Thoracic aorta (tissue), 2 donors: ENCODE results near the gene ADSS1. TPM values are rescaled to one million over a fixed set of nuclear protein-coding genes. Genes with fewer than 3 reads are reported as not detected.

Experiments
- ATAC-seq: fragments of 150-250 bp; one replicate; pipeline ENCODE4 v1.8.0; 2017; ENCODE audit warnings: low read depth; ENCODE audit not compliant: insufficient number of reproducible peaks, low FRiP score
- DNase-seq: peaks from one replicate; pipeline ENCODE4 v3.0.0-alpha.2; 2020; ENCODE audit warnings: low spot score
- H3K27ac ChIP-seq, 2 donors: fragments of 200-600 bp; sonication (generic); 1 replicate in 1 of 2; 2 replicates in 1 of 2; pipeline ENCODE4 v1.5.1; 2016; ENCODE audit warnings: mild to moderate bottlenecking in 2 of 2, moderate library complexity in 2 of 2
- H3K27me3 ChIP-seq: fragments of 200-600 bp; sonication (generic); replicated peaks from 2 replicates; pipeline ENCODE4 v1.6.0; 2016; ENCODE audit warnings: mild to moderate bottlenecking; ENCODE audit not compliant: insufficient read depth
- H3K36me3 ChIP-seq: fragments of 200-600 bp; sonication (generic); one replicate; pipeline ENCODE4 v1.5.1; 2016
- H3K4me1 ChIP-seq, 2 donors: fragments of 200-600 bp; sonication (generic); 1 replicate in 1 of 2; 2 replicates in 1 of 2; pipeline versions ENCODE4 v1.5.1 to v1.6.0; 2016; ENCODE audit warnings: low read depth in 2 of 2, mild to moderate bottlenecking in 1 of 2; ENCODE audit not compliant: control insufficient read depth in 1 of 2
- H3K4me3 ChIP-seq: fragments of 200-600 bp; sonication (generic); 2 replicates; pipeline ENCODE4 v1.5.1; 2016; ENCODE audit warnings: mild to moderate bottlenecking
- H3K9me3 ChIP-seq: fragments of 200-600 bp; sonication (generic); 2 replicates; pipeline ENCODE4 v1.5.1; 2016
- CTCF ChIP-seq: fragments of 200-600 bp; sonication (generic); IDR thresholded peaks from one replicate; pipeline ENCODE4 v1.5.1; 2019; ENCODE audit warnings: antibody characterized with exemption
- total RNA-seq, 2 donors: library from RNA; depleted of rRNA; stranded (reverse); fragments of >200 nt; gene quantifications; one replicate each; pipeline versions ENCODE4 v1.1.0 to v1.2.3, GENCODE V29; 2016

Gene ADSS1
- total RNA-seq, 2 donors from 2014 or later, result 30.8 to 87.3 TPM

- ATAC-seq, result no peak
- H3K36me3 ChIP-seq, result peaks cover 49% of the 10 kb centered on the region
- no peak for DNase-seq
- H3K27ac ChIP-seq, result no peak overlapping the region
- TF ChIP-seq CTCF, result no peak
- no peaks in the 10 kb centered on the region for H3K4me1 ChIP-seq
- no peaks in the 10 kb centered on the region for H3K9me3 ChIP-seq
- H3K27me3 ChIP-seq, result no peaks in the 10 kb centered on the region
- no peak overlapping the region for H3K4me3 ChIP-seq
Measured at GRCh38 chr14:104775073-104775489, 51.1 kb downstream of the ADSS1 start.

- Histone ChIP-seq H3K9me3 (no peaks in the 10 kb centered on the region), H3K27me3 (no peaks in the 10 kb centered on the region), H3K36me3 (peaks cover 44% of the 10 kb centered on the region), H3K4me3 (no peak overlapping the region), H3K4me1 (no peaks in the 10 kb centered on the region), H3K27ac (no peak overlapping the region)
- ATAC-seq, result no peak
- no peak for TF ChIP-seq CTCF
- no peak for DNase-seq
Measured at GRCh38 chr14:104776481-104776880, 52.5 kb downstream of the ADSS1 start.

- no peak for TF ChIP-seq CTCF
- H3K4me3 ChIP-seq, result no peak overlapping the region
- H3K36me3 ChIP-seq, result peaks cover 37% of the 10 kb centered on the region
- H3K27me3 ChIP-seq, result no peaks in the 10 kb centered on the region
- H3K4me1 ChIP-seq, result no peaks in the 10 kb centered on the region
- DNase-seq (no peak), ATAC-seq (no peak)
- no peaks in the 10 kb centered on the region for H3K9me3 ChIP-seq
- no peak overlapping the region for H3K27ac ChIP-seq
Measured at GRCh38 chr14:104776961-104777807, 53.2 kb downstream of the ADSS1 start.

GRCh38 chr14:104777808-104778249 is 53.8 kb downstream of the ADSS1 start:
- Histone ChIP-seq H3K27ac (no peak overlapping the region), H3K27me3 (no peaks in the 10 kb centered on the region), H3K9me3 (no peaks in the 10 kb centered on the region), H3K4me3 (no peak overlapping the region), H3K36me3 (peaks cover 30% of the 10 kb centered on the region), H3K4me1 (no peaks in the 10 kb centered on the region)
- no peak for TF ChIP-seq CTCF
- DNase-seq (no peak), ATAC-seq (no peak)

GRCh38 chr14:104778694-104779331 is 54.8 kb downstream of the ADSS1 start:
- no peak for ATAC-seq
- no peaks in the 10 kb centered on the region for H3K27me3 ChIP-seq
- H3K36me3 ChIP-seq, result peaks cover 25% of the 10 kb centered on the region
- H3K4me1 ChIP-seq, result no peaks in the 10 kb centered on the region
- TF ChIP-seq CTCF, result no peak
- H3K27ac ChIP-seq, result no peak overlapping the region
- H3K4me3 ChIP-seq, result no peak overlapping the region
- no peak for DNase-seq
- no peaks in the 10 kb centered on the region for H3K9me3 ChIP-seq
